ENCODE results near the gene MEGF8.

DNA sequence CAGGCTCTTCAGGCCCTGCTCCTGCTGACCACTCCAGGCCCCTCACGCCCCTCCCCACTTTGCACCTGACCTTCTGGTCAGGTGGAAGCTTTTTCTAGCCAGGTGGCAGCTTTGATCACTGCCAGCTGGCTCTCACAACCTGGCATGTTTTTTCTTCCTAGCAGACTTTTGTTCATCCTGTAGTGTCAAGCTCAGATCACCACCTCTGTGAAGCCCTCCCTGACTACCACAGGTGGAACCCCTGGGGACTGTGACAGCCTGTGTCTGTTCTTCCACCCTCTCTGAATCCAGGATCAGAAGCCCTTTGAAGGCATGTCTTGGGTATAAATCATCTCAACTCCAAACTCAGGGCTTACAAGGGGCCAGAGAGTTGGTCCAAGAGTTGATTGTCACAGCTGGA lies 75.0 kb downstream of the MEGF8 start:
- no peak for TF ChIP-seq EZH2 (IDR thresholded peaks at IDR 0.05; ENCODE audit: insufficient read depth, poor library complexity, severe bottlenecking)
- TF ChIP-seq EZH2phosphoT487 (IDR thresholded peaks at IDR 0.05; ENCODE audit: insufficient read depth, low read depth): no peak
